HG02610 (cell line): ENCODE results near the gene ARFGAP2.
"Not testable (repeated sequence)": the region's sequence is repeated elsewhere in the genome, so short reads cannot be mapped to it uniquely, and the experiment has no call there.

Experiments
- ATAC-seq: cut with Tn5 transposase; IDR thresholded peaks from one replicate; pipeline ENCODE4 v1.9.1; 2021; ENCODE audit warnings: mild to moderate bottlenecking, moderate library complexity; ENCODE audit not compliant: unreplicated experiment

The ARFGAP2 gene

GRCh38 chr11:47149782-47150181 is 26.9 kb downstream of the ARFGAP2 start:
- ATAC-seq = no peak

- ATAC-seq = no peak
Measured at GRCh38 chr11:47148903-47149531, 27.7 kb downstream of the ARFGAP2 start.

GRCh38 chr11:47148270-47148669 is 28.4 kb downstream of the ARFGAP2 start:
- no peak for ATAC-seq

- no peak for ATAC-seq
Measured at GRCh38 chr11:47147681-47148080, 29.0 kb downstream of the ARFGAP2 start.

- no peak for ATAC-seq
Measured at GRCh38 chr11:47147250-47147649, 29.4 kb downstream of the ARFGAP2 start.

DNA sequence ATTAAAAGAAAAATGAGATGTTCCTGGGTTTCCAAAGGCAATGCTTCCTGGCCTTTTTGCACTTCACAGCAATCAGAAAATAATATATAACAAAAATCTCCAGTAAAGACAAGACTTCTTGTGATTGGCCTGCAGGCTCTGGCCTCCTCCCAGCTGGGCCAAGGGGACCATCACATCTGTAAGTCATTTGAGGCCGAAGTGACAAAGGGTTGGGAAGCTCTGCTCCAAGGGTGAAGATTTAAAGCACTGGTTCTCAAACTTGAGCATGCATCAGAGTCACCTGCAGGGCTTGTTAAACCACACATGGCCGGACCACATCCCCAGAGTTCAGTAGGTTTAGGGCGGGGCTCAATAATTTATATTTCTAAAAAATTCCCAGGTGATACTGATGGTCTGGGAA is 32.1 kb downstream of the ARFGAP2 start:
- ATAC-seq = no peak

- no peak for ATAC-seq
Measured at GRCh38 chr11:47143322-47143721, 33.4 kb downstream of the ARFGAP2 start.

DNA sequence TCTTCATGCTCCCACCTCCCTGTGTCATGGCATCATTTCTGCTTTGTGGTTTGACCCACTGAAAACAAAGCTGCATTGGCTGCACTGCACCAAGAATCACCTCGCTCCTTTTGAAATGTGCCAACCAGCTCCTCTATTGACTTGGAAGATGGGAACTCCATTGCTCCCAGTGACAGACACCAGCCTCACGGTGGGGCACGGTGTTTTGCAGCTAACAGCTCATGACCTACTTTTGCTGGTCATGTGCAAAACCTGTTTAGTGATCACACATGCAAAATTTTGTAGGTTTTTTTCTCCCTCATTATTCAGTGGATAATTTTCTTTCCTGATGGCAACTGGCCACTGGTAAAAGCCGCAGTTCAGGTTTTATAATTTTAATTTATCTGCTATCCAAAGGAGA is 36.8 kb downstream of the ARFGAP2 start:
- ATAC-seq = no peak

DNA sequence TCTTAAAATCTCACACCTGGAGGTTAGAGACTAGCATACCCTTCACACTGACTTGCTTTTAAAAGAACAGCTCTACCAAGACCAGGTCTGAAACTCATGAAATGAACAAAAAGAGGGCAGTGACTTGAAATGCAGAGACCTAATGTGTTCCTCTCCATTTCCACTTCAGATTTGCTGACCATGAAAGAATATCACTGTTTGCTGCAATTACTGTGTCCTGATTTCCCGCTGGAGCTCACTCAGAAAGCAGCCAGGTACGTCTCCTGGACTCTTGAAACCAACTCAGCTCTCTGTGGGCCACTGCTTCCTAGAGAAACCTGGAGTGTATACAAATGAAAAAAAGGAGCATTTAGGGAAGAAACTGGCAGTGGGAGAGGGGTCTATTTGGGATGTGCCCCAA is 39.2 kb downstream of the ARFGAP2 start:
- ATAC-seq = no peak

- no peak for ATAC-seq
Measured at GRCh38 chr11:47136921-47137320, 39.8 kb downstream of the ARFGAP2 start.

DNA sequence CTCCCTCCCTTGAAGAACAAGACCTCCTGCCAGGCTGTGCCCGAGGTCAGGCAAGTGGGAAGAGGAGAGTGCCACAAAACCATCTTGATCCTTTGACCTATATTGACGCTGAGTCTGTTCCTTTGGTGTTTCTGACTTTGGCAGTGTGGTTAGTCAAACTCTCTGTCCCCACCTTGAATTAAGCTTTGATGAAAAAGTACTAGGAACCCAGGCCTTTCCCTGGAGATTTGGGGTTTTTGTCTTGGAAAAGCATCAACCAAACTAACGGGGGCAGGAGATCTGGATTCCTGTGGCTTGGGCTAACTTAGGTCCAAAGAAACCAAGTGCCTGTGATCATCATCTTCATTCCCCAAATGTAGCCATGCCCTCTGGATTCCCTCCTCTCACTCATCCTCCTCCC is 40.4 kb downstream of the ARFGAP2 start:
- ATAC-seq = no peak

DNA sequence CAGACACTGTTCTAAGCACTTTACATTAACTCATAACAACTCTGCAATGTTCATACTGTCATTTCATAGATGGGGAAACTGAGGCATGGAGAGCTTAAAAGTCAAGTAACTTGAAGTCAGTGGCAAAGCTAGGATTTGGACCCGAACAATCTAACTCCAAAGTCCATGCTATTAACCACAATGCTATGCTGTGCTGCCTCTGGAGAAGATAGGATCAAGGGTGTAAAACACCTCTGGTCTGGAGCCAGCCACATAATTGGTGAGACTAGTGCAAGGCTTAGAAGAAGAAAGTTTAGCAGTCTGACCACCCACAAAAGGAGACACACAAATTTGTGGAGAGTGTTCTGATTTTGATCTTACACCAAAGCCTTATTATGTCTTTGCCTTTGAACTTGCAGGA is 43.7 kb downstream of the ARFGAP2 start:
- no peak for ATAC-seq

GRCh38 chr11:47132490-47132889 is 44.2 kb downstream of the ARFGAP2 start:
- ATAC-seq = no peak

DNA sequence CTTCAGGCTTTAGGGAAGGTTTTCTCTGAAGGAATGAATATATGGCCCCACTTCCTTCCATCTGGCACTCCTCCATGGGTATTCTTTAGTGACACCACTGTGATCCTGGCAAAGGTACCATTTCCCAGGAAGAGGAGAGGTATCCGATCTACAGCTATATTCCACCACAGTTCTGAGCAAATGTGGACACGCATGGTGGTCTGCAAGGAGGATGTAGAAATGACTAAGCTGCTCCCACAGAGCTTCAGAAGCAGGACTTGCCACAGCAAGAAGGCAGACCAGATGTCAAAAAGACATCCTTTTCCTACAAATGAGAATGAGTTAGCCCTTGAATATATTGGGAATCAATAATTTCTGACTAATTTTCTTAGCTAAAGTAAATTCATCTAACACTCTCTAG is 45.5 kb downstream of the ARFGAP2 start:
- no peak for ATAC-seq

- ATAC-seq = no peak
Measured at GRCh38 chr11:47130543-47130942, 46.1 kb downstream of the ARFGAP2 start.

- ATAC-seq = no peak
Measured at GRCh38 chr11:47127213-47127612, 49.5 kb downstream of the ARFGAP2 start.

DNA sequence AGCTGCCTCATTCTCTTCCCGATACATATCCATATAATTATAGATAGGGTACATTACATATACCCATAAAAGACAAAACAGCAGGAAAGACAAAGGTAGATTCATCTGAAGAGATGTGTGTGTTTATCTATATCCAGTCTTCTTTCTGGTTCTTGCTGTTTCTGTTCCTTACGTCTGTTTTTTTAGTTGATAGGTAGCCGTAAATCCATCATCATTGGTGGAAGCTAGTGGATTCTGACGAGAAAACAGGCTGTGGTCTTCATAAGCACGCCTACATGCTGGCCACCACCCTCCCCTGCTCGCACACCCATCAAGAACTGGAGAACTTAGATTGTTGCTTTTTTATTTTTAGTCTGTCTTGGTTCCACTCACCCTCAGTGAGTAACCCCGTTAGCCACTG is 51.6 kb downstream of the ARFGAP2 start:
- ATAC-seq = no peak

- no peak for ATAC-seq
Measured at GRCh38 chr11:47124675-47125074, 52.0 kb downstream of the ARFGAP2 start.

GRCh38 chr11:47123094-47123493 is 53.6 kb downstream of the ARFGAP2 start:
- no peak for ATAC-seq

DNA sequence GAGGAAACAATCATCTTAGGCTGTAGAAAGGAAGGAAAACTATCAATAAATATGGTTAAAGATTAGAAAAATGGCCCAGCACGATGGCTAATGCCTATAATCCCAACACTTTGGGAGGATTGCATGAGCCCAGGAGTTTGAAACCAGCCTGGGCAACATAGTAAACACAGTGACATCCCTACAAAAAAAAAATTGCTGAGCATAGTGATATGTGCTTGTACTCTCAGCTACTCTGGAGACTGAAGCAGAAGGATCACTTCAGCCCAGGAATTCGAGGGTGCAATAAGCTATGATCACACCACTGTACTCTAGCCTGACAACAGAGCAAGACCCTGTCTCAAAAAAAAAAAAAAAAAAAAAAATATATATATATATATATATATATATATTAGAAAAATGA is 54.9 kb downstream of the ARFGAP2 start:
- no peak for ATAC-seq

GRCh38 chr11:47121056-47121455 is 55.6 kb downstream of the ARFGAP2 start:
- no peak for ATAC-seq

- not testable (repeated sequence) for ATAC-seq
Measured at GRCh38 chr11:47118958-47119688, 57.6 kb downstream of the ARFGAP2 start.
